ENCODE results near the gene CIPC.

CIPC gene

DNA sequence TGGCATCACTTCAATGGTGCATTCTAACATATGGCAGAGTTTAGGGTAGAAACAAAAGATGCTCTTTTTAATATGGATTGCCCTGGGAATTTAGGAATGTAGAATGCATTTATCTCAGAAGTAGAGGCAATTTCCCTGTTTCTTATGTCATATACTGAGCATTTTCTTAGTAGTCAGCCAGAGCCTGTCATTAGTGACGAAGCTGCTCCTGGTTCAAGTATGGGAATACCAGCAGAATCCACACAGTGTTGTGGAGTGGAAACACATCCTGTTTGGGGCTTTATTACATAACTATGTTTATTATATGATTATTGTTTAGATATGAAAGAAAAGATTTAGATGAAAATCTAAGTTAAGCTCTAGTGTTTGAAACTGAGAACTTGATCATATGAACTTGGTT is 12.2 kb downstream of the CIPC start:
- H3K4me1 ChIP-seq (ENCODE audit: control insufficient read depth, insufficient read depth, low read length, poor library complexity, severe bottlenecking) = no peaks in the 10 kb centered on the region
- peaks cover 43% of the 10 kb centered on the region for H3K36me3 ChIP-seq (ENCODE audit: control insufficient read depth, insufficient read depth, low read length)
- H3K27me3 ChIP-seq (replicated peaks; ENCODE audit: control insufficient read depth, insufficient read depth, low read length, poor library complexity, severe bottlenecking) = no peaks in the 10 kb centered on the region
- no peak overlapping the region for H3K27ac ChIP-seq (ENCODE audit: insufficient read depth, low read length, poor library complexity, severe bottlenecking)
- no peaks in the 10 kb centered on the region for H3K9me3 ChIP-seq (ENCODE audit: control insufficient read depth, low read length)
- no peak for DNase-seq
- no peak overlapping the region for H3K4me3 ChIP-seq (ENCODE audit: insufficient read depth, low read depth, low read length, poor library complexity, severe bottlenecking)

DNA sequence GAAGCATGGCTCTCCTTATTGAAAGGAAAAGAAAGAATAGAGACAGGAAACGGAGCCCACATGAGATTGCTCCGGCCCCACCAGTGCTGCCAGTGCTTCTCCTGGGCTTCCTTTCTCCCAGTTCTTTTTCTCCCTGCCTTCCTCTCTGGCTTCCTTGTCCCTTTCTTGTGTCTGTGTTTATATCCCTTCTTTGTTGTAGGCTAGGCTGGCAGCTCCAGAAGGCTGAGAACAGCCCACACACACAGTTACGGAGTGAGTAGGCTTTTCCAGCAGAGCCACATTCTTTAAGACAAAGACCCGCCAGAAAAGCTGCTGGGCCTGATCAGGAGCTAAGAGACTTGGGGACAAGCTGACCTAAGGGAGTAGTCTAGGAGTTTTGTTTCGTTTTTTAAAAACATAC is 13.0 kb downstream of the CIPC start:
- Histone ChIP-seq H3K9me3 (ENCODE audit: control insufficient read depth, low read length) (no peaks in the 10 kb centered on the region), H3K4me1 (ENCODE audit: control insufficient read depth, insufficient read depth, low read length, poor library complexity, severe bottlenecking) (no peaks in the 10 kb centered on the region), H3K36me3 (ENCODE audit: control insufficient read depth, insufficient read depth, low read length) (peaks cover 41% of the 10 kb centered on the region), H3K27me3 (replicated peaks; ENCODE audit: control insufficient read depth, insufficient read depth, low read length, poor library complexity, severe bottlenecking) (no peaks in the 10 kb centered on the region), H3K27ac (ENCODE audit: insufficient read depth, low read length, poor library complexity, severe bottlenecking) (no peak overlapping the region), H3K4me3 (ENCODE audit: insufficient read depth, low read depth, low read length, poor library complexity, severe bottlenecking) (no peak overlapping the region)
- DNase-seq = no peak

DNA sequence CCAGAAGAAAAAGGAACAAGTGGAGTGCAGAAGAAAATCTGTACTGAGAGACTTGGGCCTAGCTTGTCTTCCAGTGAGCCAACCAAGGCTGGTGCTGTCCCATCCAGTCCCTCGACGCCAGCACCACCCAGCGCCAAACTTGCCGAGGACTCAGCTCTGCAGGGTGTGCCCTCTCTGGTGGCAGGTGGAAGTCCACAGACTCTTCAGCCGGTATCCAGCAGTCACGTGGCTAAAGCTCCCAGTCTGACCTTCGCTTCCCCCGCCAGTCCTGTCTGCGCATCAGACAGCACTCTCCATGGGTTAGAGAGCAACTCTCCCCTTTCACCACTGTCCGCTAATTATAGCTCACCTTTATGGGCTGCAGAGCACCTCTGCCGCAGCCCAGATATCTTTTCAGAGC is 15.6 kb downstream of the CIPC start:
- Histone ChIP-seq H3K27ac (ENCODE audit: insufficient read depth, low read length, poor library complexity, severe bottlenecking) (no peak overlapping the region), H3K9me3 (ENCODE audit: control insufficient read depth, low read length) (no peaks in the 10 kb centered on the region), H3K4me3 (ENCODE audit: insufficient read depth, low read depth, low read length, poor library complexity, severe bottlenecking) (no peak overlapping the region), H3K36me3 (ENCODE audit: control insufficient read depth, insufficient read depth, low read length) (peaks cover 27% of the 10 kb centered on the region), H3K4me1 (ENCODE audit: control insufficient read depth, insufficient read depth, low read length, poor library complexity, severe bottlenecking) (no peaks in the 10 kb centered on the region), H3K27me3 (replicated peaks; ENCODE audit: control insufficient read depth, insufficient read depth, low read length, poor library complexity, severe bottlenecking) (no peaks in the 10 kb centered on the region)
- no peak for DNase-seq

GRCh38 chr14:77114609-77115008 is 16.6 kb downstream of the CIPC start:
- Histone ChIP-seq H3K27ac (ENCODE audit: insufficient read depth, low read length, poor library complexity, severe bottlenecking) (no peak overlapping the region), H3K27me3 (replicated peaks; ENCODE audit: control insufficient read depth, insufficient read depth, low read length, poor library complexity, severe bottlenecking) (no peaks in the 10 kb centered on the region), H3K4me3 (ENCODE audit: insufficient read depth, low read depth, low read length, poor library complexity, severe bottlenecking) (no peak overlapping the region), H3K9me3 (ENCODE audit: control insufficient read depth, low read length) (no peaks in the 10 kb centered on the region), H3K4me1 (ENCODE audit: control insufficient read depth, insufficient read depth, low read length, poor library complexity, severe bottlenecking) (no peaks in the 10 kb centered on the region), H3K36me3 (ENCODE audit: control insufficient read depth, insufficient read depth, low read length) (peaks cover 26% of the 10 kb centered on the region)
- DNase-seq = no peak

GRCh38 chr14:77116172-77116817 is 18.2 kb downstream of the CIPC start:
- H3K27me3 ChIP-seq (replicated peaks; ENCODE audit: control insufficient read depth, insufficient read depth, low read length, poor library complexity, severe bottlenecking) = no peaks in the 10 kb centered on the region
- no peak overlapping the region for H3K4me3 ChIP-seq (ENCODE audit: insufficient read depth, low read depth, low read length, poor library complexity, severe bottlenecking)
- DNase-seq = no peak
- peaks cover 16% of the 10 kb centered on the region for H3K36me3 ChIP-seq (ENCODE audit: control insufficient read depth, insufficient read depth, low read length)
- peaks cover 9% of the 10 kb centered on the region for H3K4me1 ChIP-seq (ENCODE audit: control insufficient read depth, insufficient read depth, low read length, poor library complexity, severe bottlenecking)
- no peaks in the 10 kb centered on the region for H3K9me3 ChIP-seq (ENCODE audit: control insufficient read depth, low read length)
- no peak overlapping the region for H3K27ac ChIP-seq (ENCODE audit: insufficient read depth, low read length, poor library complexity, severe bottlenecking)

DNA sequence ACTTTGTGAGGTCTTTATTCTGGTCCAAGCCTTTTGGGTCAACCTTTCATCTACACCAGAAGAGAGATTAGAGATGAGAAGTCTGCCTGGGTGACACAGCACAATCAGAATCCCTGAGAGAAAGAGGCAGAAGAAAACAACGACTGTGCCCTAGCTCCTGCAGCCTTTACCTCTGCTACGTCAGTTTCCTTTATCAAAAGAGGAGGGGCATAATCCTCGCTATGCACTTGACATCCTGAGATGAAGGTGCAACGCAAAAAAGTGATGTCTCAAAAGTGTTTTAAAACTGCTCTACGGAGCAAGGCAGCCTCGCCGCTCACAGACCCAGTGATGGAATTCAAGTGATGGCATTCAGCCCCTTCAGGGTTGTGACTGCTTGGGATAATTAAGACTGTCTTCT is 21.8 kb downstream of the CIPC start:
- Histone ChIP-seq H3K27me3 (replicated peaks; ENCODE audit: control insufficient read depth, insufficient read depth, low read length, poor library complexity, severe bottlenecking) (no peaks in the 10 kb centered on the region), H3K9me3 (ENCODE audit: control insufficient read depth, low read length) (no peaks in the 10 kb centered on the region), H3K4me3 (ENCODE audit: insufficient read depth, low read depth, low read length, poor library complexity, severe bottlenecking) (no peak overlapping the region), H3K4me1 (ENCODE audit: control insufficient read depth, insufficient read depth, low read length, poor library complexity, severe bottlenecking) (peaks cover 23% of the 10 kb centered on the region), H3K27ac (ENCODE audit: insufficient read depth, low read length, poor library complexity, severe bottlenecking) (peak overlapping the region; percentile 51), H3K36me3 (ENCODE audit: control insufficient read depth, insufficient read depth, low read length) (peaks cover 5% of the 10 kb centered on the region)
- DNase-seq = peak in 1 of 3 donors; percentile 2

DNA sequence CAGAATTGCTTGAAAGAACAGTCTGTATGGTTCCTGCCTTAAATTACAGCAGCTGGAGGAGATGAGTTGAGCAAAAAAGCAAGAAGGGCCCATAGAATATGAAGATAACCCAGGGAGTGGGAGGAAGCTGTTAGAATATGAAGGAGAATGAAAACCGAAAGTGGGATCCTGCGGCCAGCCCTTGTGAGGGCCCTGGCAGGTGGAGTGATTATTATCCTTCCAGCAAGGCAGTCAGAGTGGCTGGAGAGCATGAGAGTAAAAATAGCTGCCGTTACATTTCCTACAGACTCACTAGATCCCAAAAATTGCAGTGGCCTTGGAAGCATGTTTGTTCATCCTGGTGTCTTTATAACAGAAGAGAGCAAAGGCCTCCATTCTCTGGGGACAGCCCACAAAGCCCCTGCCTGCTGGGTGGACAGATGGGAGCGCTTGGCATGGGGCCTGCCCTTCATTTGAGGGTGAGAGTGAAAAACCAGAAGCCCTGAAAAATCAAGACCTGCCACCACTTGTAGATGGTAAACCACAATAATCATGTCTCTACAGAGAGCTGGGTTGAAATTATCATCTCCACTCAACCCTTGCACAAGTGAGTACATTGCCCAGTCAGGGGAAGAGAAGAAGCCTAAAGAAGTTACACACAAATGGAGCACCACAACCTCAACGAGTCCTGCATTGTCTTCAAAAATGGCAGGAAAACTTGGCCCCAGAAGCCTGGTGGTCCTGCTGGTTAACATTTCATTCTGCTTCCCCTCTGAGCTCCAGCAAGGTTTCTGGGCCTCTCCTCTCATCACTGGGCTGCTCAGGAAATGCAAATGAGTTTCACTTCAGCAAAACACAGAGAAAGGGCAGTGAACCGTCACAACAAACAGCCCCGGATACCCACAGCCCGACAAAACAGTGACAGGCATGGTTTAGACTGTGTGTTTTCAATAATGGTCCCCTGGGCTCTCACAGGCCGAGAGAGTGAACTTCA is 23.0 kb downstream of the CIPC start:
- H3K27ac ChIP-seq (ENCODE audit: insufficient read depth, low read length, poor library complexity, severe bottlenecking) = peak overlapping the region; percentile 70
- peak overlapping the region; percentile 19 for H3K4me3 ChIP-seq (ENCODE audit: insufficient read depth, low read depth, low read length, poor library complexity, severe bottlenecking)
- no peaks in the 10 kb centered on the region for H3K36me3 ChIP-seq (ENCODE audit: control insufficient read depth, insufficient read depth, low read length)
- peaks cover 27% of the 10 kb centered on the region for H3K4me1 ChIP-seq (ENCODE audit: control insufficient read depth, insufficient read depth, low read length, poor library complexity, severe bottlenecking)
- peak in 2 of 3 donors; percentile 32 to 46 for DNase-seq
- no peaks in the 10 kb centered on the region for H3K9me3 ChIP-seq (ENCODE audit: control insufficient read depth, low read length)
- H3K27me3 ChIP-seq (replicated peaks; ENCODE audit: control insufficient read depth, insufficient read depth, low read length, poor library complexity, severe bottlenecking) = no peaks in the 10 kb centered on the region

DNA sequence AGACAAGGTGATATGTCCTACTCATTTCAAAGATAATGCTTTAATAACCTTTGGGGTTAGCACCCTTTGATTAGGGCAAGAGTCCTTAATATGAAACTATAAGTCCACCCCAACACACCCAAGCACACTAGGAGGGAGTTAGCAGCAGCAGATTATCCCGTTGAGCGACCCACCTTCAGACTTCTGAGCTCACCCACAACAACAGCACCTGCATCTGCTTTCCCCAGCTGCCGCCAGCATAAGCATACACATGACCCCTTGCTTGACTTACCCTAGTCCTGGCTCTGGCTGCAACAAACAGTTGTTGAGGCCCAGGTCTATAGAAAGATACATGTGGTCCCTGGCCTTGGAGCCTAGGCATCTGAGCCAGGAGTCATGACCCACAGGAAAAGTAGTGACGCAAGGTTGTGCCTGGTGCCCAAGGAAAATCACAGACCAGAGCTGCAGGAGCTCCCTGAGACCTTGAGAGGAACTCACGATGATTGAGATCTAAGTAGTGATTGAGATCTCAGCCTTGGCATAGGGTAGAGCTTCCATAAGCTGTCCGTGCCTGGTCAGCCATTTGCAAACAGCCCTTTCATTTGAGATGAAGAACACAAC is 24.6 kb downstream of the CIPC start:
- no peaks in the 10 kb centered on the region for H3K36me3 ChIP-seq (ENCODE audit: control insufficient read depth, insufficient read depth, low read length)
- peaks cover 27% of the 10 kb centered on the region for H3K4me1 ChIP-seq (ENCODE audit: control insufficient read depth, insufficient read depth, low read length, poor library complexity, severe bottlenecking)
- no peaks in the 10 kb centered on the region for H3K27me3 ChIP-seq (replicated peaks; ENCODE audit: control insufficient read depth, insufficient read depth, low read length, poor library complexity, severe bottlenecking)
- no peak overlapping the region for H3K4me3 ChIP-seq (ENCODE audit: insufficient read depth, low read depth, low read length, poor library complexity, severe bottlenecking)
- no peak for DNase-seq
- no peaks in the 10 kb centered on the region for H3K9me3 ChIP-seq (ENCODE audit: control insufficient read depth, low read length)
- H3K27ac ChIP-seq (ENCODE audit: insufficient read depth, low read length, poor library complexity, severe bottlenecking) = peak overlapping the region; percentile 70

DNA sequence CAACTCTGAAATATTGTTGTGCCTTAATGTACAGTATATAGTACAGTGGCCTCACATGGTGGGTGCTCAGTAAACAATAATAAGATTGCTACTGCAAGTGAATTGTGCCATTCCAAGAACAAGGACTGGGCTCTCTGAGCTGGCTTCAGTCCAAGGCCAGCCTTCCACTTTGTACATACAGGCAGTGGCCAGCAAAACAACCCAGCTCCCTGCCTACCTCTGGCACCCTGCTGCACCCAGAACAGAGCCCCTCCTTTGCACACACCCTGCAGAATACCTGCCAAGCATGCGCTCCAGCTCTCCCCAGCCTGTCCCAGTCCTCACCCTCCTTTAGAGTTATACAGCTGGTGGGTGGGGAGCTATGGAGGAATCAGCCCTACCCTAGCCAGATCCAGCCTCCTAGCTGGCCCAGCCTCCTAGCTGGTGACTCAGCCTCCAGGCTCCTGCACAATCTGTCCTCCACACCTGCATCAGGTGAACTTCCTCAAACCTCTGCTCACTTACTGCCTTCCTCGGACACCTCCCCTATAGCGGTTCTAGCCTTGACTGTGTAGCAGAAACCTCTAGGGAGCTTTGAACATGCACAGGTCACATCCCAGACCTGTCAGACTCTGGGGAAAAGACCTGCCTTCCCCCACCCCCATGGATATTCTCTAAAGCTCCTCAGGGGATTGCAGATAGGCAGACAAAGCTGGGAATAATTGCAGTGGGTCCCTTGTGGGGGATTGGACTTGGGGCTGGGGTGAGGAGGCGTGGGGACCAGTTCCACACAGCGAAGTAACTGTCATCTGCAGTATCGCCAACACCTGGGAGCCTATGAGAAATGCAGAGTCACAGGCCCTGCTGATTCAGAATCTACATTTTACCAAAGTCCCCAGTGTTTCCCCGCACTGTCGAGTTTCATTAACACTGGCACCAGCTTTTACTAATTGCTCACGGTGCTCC is 25.6 kb downstream of the CIPC start:
- Histone ChIP-seq H3K4me1 (ENCODE audit: control insufficient read depth, insufficient read depth, low read length, poor library complexity, severe bottlenecking) (peaks cover 27% of the 10 kb centered on the region), H3K4me3 (ENCODE audit: insufficient read depth, low read depth, low read length, poor library complexity, severe bottlenecking) (peak overlapping the region; percentile 68), H3K27ac (ENCODE audit: insufficient read depth, low read length, poor library complexity, severe bottlenecking) (peak overlapping the region; percentile 48), H3K27me3 (replicated peaks; ENCODE audit: control insufficient read depth, insufficient read depth, low read length, poor library complexity, severe bottlenecking) (no peaks in the 10 kb centered on the region), H3K36me3 (ENCODE audit: control insufficient read depth, insufficient read depth, low read length) (no peaks in the 10 kb centered on the region), H3K9me3 (ENCODE audit: control insufficient read depth, low read length) (no peaks in the 10 kb centered on the region)
- DNase-seq = no peak
